ENCODE results near the gene TP53TG3F. TPM values are rescaled to one million over a fixed set of nuclear protein-coding genes. Genes with fewer than 3 reads are reported as not detected.
"Not testable (repeated sequence)": the region's sequence is repeated elsewhere in the genome, so short reads cannot be mapped to it uniquely, and the experiment has no call there.

Gene TP53TG3F
- polyA plus RNA-seq (2013, experiment 1 of 4), result not detected
- not detected for polyA plus RNA-seq (2013, experiment 2 of 4)
- not detected for polyA plus RNA-seq (2013, experiment 3 of 4)
- not detected for polyA plus RNA-seq (2013, experiment 4 of 4)

DNA sequence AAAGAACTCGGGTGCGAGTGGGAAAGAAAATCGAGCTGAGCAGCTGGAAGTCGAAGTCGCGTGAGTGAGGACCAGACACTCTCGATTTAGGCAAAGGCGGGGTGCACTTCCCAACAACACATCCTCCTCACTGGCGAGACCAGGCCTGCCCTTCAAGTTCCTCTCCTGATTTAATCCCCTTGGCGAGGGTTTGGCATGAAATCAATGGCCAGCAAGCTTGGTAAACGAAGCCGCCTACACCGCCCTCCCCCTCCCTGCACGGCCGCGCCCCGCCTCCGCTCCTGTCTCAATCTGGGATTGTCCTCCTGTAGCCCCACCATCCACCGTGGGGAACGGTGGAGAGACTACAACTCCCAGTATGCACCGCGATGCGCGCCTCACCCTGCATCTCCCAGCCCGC is at the start of gene TP53TG3F:
TSS of gene TP53TG3F (plus strand) at position 301 of the 400 bp plus-strand sequence. CDS start at position 369, 68 bp downstream.
- H3K36me3 ChIP-seq (ENCODE audit: control insufficient read depth, insufficient read depth, low read length); H3K27ac ChIP-seq (ENCODE audit: insufficient read depth, low read depth, low read length, poor library complexity, severe bottlenecking); H3K27me3 ChIP-seq (ENCODE audit: control insufficient read depth, insufficient read depth, low read length, poor library complexity, severe bottlenecking); H3K4me3 ChIP-seq (ENCODE audit: insufficient read depth, low read depth, low read length); H3K9me3 ChIP-seq (ENCODE audit: control insufficient read depth, low read length); H3K4me1 ChIP-seq (ENCODE audit: control insufficient read depth, insufficient read depth, low read length): not testable (repeated sequence)
- no CpG with 5 or more reads among the region's 25 CpGs for WGBS, 2 experiments

DNA sequence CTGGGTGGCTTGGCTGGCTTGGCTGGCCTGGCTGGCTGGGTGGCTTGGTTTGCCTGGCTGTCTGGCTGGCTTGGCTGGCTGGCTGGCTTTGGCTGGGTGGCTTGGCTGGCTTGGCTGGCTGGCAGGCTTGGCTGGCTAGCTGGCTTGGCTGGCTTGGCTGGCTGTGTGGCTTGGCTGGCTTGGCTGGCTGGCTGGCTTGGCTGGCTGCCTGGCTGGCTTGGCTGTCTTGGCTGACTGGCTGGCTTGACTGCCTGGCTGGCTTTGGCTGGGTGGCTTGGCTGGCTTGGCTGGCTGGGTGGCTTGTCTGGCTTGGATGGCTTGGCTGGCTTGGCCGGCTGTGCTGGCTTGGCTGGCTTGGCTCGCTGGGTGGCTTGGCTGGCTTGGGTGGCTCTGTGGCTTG is 32.2 kb downstream of the TP53TG3F start:
- H3K4me1 ChIP-seq (ENCODE audit: control insufficient read depth, insufficient read depth, low read length); H3K4me3 ChIP-seq (ENCODE audit: insufficient read depth, low read depth, low read length); H3K9me3 ChIP-seq (ENCODE audit: control insufficient read depth, low read length); H3K27me3 ChIP-seq (ENCODE audit: control insufficient read depth, insufficient read depth, low read length, poor library complexity, severe bottlenecking); H3K36me3 ChIP-seq (ENCODE audit: control insufficient read depth, insufficient read depth, low read length); H3K27ac ChIP-seq (ENCODE audit: insufficient read depth, low read depth, low read length, poor library complexity, severe bottlenecking): not testable (repeated sequence)
- no CpG with 5 or more reads among the region's 2 CpGs for WGBS, 2 experiments

DNA sequence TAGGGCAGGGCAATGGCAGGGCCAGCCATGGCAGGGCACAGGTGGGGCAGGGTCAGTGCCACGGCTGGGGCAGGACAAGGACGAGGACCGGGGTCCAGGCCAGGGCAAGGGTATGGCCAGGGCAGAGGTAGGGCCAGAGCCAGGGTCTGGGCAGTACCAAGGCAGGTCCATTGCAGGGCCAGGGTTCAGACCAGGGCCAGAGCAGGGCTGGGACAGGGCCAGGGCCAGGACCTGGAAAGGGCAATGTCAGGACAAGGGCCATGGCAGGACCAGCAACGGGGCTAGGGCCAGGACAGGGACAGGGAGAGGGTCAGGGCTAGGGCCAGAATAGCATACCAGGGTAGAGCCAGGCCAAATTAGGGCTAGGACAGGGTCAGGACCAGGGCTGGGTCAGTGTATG is 47.8 kb downstream of the TP53TG3F start:
- not testable (repeated sequence) for H3K36me3 ChIP-seq (ENCODE audit: control insufficient read depth, insufficient read depth, low read length); H3K27me3 ChIP-seq (ENCODE audit: control insufficient read depth, insufficient read depth, low read length, poor library complexity, severe bottlenecking); H3K9me3 ChIP-seq (ENCODE audit: control insufficient read depth, low read length); H3K4me3 ChIP-seq (ENCODE audit: insufficient read depth, low read depth, low read length); H3K4me1 ChIP-seq (ENCODE audit: control insufficient read depth, insufficient read depth, low read length); H3K27ac ChIP-seq (ENCODE audit: insufficient read depth, low read depth, low read length, poor library complexity, severe bottlenecking)
- 79 to 82% methylated on average over 2 of the region's 4 CpGs for WGBS, 2 experiments

GRCh38 chr16:33509070-33509469 is 49.7 kb downstream of the TP53TG3F start:
- H3K9me3 ChIP-seq (ENCODE audit: control insufficient read depth, low read length); H3K36me3 ChIP-seq (ENCODE audit: control insufficient read depth, insufficient read depth, low read length); H3K27ac ChIP-seq (ENCODE audit: insufficient read depth, low read depth, low read length, poor library complexity, severe bottlenecking); H3K27me3 ChIP-seq (ENCODE audit: control insufficient read depth, insufficient read depth, low read length, poor library complexity, severe bottlenecking); H3K4me3 ChIP-seq (ENCODE audit: insufficient read depth, low read depth, low read length); H3K4me1 ChIP-seq (ENCODE audit: control insufficient read depth, insufficient read depth, low read length): not testable (repeated sequence)
- WGBS, 2 experiments, result no CpG with 5 or more reads among the region's 4 CpGs

- H3K4me3 ChIP-seq (ENCODE audit: insufficient read depth, low read depth, low read length); H3K27me3 ChIP-seq (ENCODE audit: control insufficient read depth, insufficient read depth, low read length, poor library complexity, severe bottlenecking); H3K36me3 ChIP-seq (ENCODE audit: control insufficient read depth, insufficient read depth, low read length); H3K27ac ChIP-seq (ENCODE audit: insufficient read depth, low read depth, low read length, poor library complexity, severe bottlenecking); H3K4me1 ChIP-seq (ENCODE audit: control insufficient read depth, insufficient read depth, low read length); H3K9me3 ChIP-seq (ENCODE audit: control insufficient read depth, low read length): not testable (repeated sequence)
- 82 to 88% methylated on average over 2 of the region's 10 CpGs for WGBS, 2 experiments
Measured at GRCh38 chr16:33509906-33510305, 50.5 kb downstream of the TP53TG3F start.
